ENCODE results near the gene CRB2. TPM values are rescaled to one million over a fixed set of nuclear protein-coding genes. Genes with fewer than 3 reads are reported as not detected.

CRB2 gene
- total RNA-seq, 1 experiment from 2014 or later: 3.6 TPM

GRCh38 chr9:123316053-123316718, 39.8 kb upstream of the CRB2 start:
- Histone ChIP-seq H3K79me1 (ENCODE audit: insufficient read depth, low read depth, low read length, poor library complexity, severe bottlenecking) (no peaks in the 10 kb centered on the region), H4K8ac (replicated peaks; ENCODE audit: insufficient read length, low read depth, low read length) (no peak overlapping the region), H3K4ac (ENCODE audit: low read depth, low read length) (no peak overlapping the region), H2BK12ac (ENCODE audit: insufficient read length, low read depth, low read length) (no peak overlapping the region), H2BK15ac (ENCODE audit: low read depth, low read length) (no peak overlapping the region), H3K23ac (ENCODE audit: insufficient read length, low read depth, low read length) (no peak overlapping the region), H3K9ac (ENCODE audit: extremely low read depth, insufficient read length, low read length) (no peak overlapping the region), H3K56ac (ENCODE audit: insufficient read length, low read depth, low read length) (no peak overlapping the region), H2BK5ac (ENCODE audit: insufficient read length, low read length) (no peak overlapping the region), H3K4me2 (ENCODE audit: insufficient read depth, insufficient read length, low read length) (no peak overlapping the region), H3K4me1 (ENCODE audit: insufficient read depth, low read length) (no peaks in the 10 kb centered on the region), H2BK120ac (ENCODE audit: low read depth, low read length, poor library complexity, severe bottlenecking) (no peak overlapping the region), H3K27me3 (ENCODE audit: insufficient read depth, low read length) (no peaks in the 10 kb centered on the region), H3K27ac (ENCODE audit: insufficient read length, low read depth, low read length) (no peak overlapping the region), H3K79me2 (ENCODE audit: insufficient read depth, low read length) (no peaks in the 10 kb centered on the region), H2BK20ac (ENCODE audit: low read depth, low read length, poor library complexity, severe bottlenecking) (no peak overlapping the region), H3T11ph (ENCODE audit: low read length) (no peak overlapping the region), H3K23me2 (ENCODE audit: insufficient read length, low read depth, low read length, poor library complexity, severe bottlenecking) (no peaks in the 10 kb centered on the region), H4K20me1 (ENCODE audit: control insufficient read depth, insufficient read depth, insufficient read length) (no peaks in the 10 kb centered on the region), H4K5ac (ENCODE audit: insufficient read length, low read depth, low read length) (no peak overlapping the region), H3K9me3 (ENCODE audit: control insufficient read depth, low read depth, low read length) (no peaks in the 10 kb centered on the region), H3K18ac (ENCODE audit: insufficient read length, low read depth, low read length) (no peak overlapping the region), H2AK5ac (ENCODE audit: insufficient read length, low read length) (no peak overlapping the region), H2AFZ (ENCODE audit: low read length) (no peak overlapping the region), H4K91ac (ENCODE audit: insufficient read length, low read depth, low read length) (no peak overlapping the region), H3K14ac (ENCODE audit: insufficient read depth, low read length) (no peak overlapping the region)
- no CpG with 5 or more reads among the region's 7 CpGs for whole genome bisulfite sequencing (ENCODE audit: extremely low coverage, insufficient read length, low lambda C conversion rate)
- Mint-ChIP-seq H3K27ac (no peak overlapping the region; a peak in 1 of 7 replicates), H3K36me3 (ENCODE audit: insufficient read depth in 1 of 3, low read depth in 3 of 3) (no peaks in the 10 kb centered on the region), H3K27me3 (ENCODE audit: low read depth) (peaks cover 9% of the 10 kb centered on the region), H3K9me3 (peaks cover 0 to 2% of the 10 kb centered on the region in 2 experiments; a peak in 1 of 5 replicates), H3K4me3 (no peak overlapping the region), H3K4me1 (peaks cover 7 to 11% of the 10 kb centered on the region in 2 experiments)
- no peak for TF ChIP-seq CTCF (conservative IDR thresholded peaks at IDR 0.05)
- DNase-seq: no peak

Data from H9 (cell line).